Right lobe of liver (tissue), 4 donors: ENCODE results near the gene ARL4A.

ENCODE experiments used
- CTCF ChIP-seq, 4 donors: fragments of 200-600 bp in 3 of 4; fragments of 450-650 bp in 1 of 4; IDR thresholded peaks; one replicate each; pipeline versions ENCODE4 v1.5.1 to v1.8.0; 2016 to 2022; ENCODE audit warnings: antibody characterized with exemption in 4 of 4, mild to moderate bottlenecking in 2 of 4
- POLR2A ChIP-seq: fragments of 450-650 bp; IDR thresholded peaks from one replicate; pipeline ENCODE4 v1.6.1; 2017; ENCODE audit warnings: antibody characterized with exemption, mild to moderate bottlenecking
- donor health status: DM: no; HTN: no; CAD: no.
- donor health status: DM: no; HTN: no; CAD: no.
- donor health status: DM: no; HTN: yes; CAD: no.

GRCh38 chr7:12683678-12684585 is 3.5 kb upstream of the ARL4A start:
- TF ChIP-seq CTCF (IDR thresholded peaks at IDR 0.05): peak; percentile 31 to 43 (median 40)
- no peak for TF ChIP-seq POLR2A
